Thoracic aorta (tissue), 2 donors: ENCODE results near the gene PBX4. TPM values are rescaled to one million over a fixed set of nuclear protein-coding genes. Genes with fewer than 3 reads are reported as not detected.

ENCODE experiments used
- ATAC-seq: fragments of 150-250 bp; one replicate; pipeline ENCODE4 v1.8.0; 2017; ENCODE audit warnings: low read depth; ENCODE audit not compliant: insufficient number of reproducible peaks, low FRiP score
- DNase-seq: peaks from one replicate; pipeline ENCODE4 v3.0.0-alpha.2; 2020; ENCODE audit warnings: low spot score
- H3K27ac ChIP-seq, 2 donors: fragments of 200-600 bp; sonication (generic); 1 replicate in 1 of 2; 2 replicates in 1 of 2; pipeline ENCODE4 v1.5.1; 2016; ENCODE audit warnings: mild to moderate bottlenecking in 2 of 2, moderate library complexity in 2 of 2
- H3K27me3 ChIP-seq: fragments of 200-600 bp; sonication (generic); replicated peaks from 2 replicates; pipeline ENCODE4 v1.6.0; 2016; ENCODE audit warnings: mild to moderate bottlenecking; ENCODE audit not compliant: insufficient read depth
- H3K36me3 ChIP-seq: fragments of 200-600 bp; sonication (generic); one replicate; pipeline ENCODE4 v1.5.1; 2016
- H3K4me1 ChIP-seq, 2 donors: fragments of 200-600 bp; sonication (generic); 1 replicate in 1 of 2; 2 replicates in 1 of 2; pipeline versions ENCODE4 v1.5.1 to v1.6.0; 2016; ENCODE audit warnings: low read depth in 2 of 2, mild to moderate bottlenecking in 1 of 2; ENCODE audit not compliant: control insufficient read depth in 1 of 2
- H3K4me3 ChIP-seq: fragments of 200-600 bp; sonication (generic); 2 replicates; pipeline ENCODE4 v1.5.1; 2016; ENCODE audit warnings: mild to moderate bottlenecking
- H3K9me3 ChIP-seq: fragments of 200-600 bp; sonication (generic); 2 replicates; pipeline ENCODE4 v1.5.1; 2016
- total RNA-seq, 2 donors: library from RNA; depleted of rRNA; stranded (reverse); fragments of >200 nt; gene quantifications; one replicate each; pipeline versions ENCODE4 v1.1.0 to v1.2.3, GENCODE V29; 2016
- TF ChIP-seq, protein P1 (sequence below): fragments of 200-600 bp; sonication (generic); IDR thresholded peaks from one replicate; pipeline ENCODE4 v1.5.1; 2019; ENCODE audit warnings: antibody characterized with exemption

Gene PBX4
- total RNA-seq, 2 donors from 2014 or later: not detected

GRCh38 chr19:19541616-19542015 lies 76.9 kb downstream of the PBX4 start:
- H3K27ac ChIP-seq: no peak overlapping the region
- H3K27me3 ChIP-seq: no peaks in the 10 kb centered on the region
- H3K4me1 ChIP-seq: peaks cover 4 to 32% of the 10 kb centered on the region in 2 donors
- no peak overlapping the region for H3K4me3 ChIP-seq
- H3K9me3 ChIP-seq: no peaks in the 10 kb centered on the region
- DNase-seq (no peak), ATAC-seq (no peak)
- H3K36me3 ChIP-seq: no peaks in the 10 kb centered on the region
- TF ChIP-seq, protein P1, sequence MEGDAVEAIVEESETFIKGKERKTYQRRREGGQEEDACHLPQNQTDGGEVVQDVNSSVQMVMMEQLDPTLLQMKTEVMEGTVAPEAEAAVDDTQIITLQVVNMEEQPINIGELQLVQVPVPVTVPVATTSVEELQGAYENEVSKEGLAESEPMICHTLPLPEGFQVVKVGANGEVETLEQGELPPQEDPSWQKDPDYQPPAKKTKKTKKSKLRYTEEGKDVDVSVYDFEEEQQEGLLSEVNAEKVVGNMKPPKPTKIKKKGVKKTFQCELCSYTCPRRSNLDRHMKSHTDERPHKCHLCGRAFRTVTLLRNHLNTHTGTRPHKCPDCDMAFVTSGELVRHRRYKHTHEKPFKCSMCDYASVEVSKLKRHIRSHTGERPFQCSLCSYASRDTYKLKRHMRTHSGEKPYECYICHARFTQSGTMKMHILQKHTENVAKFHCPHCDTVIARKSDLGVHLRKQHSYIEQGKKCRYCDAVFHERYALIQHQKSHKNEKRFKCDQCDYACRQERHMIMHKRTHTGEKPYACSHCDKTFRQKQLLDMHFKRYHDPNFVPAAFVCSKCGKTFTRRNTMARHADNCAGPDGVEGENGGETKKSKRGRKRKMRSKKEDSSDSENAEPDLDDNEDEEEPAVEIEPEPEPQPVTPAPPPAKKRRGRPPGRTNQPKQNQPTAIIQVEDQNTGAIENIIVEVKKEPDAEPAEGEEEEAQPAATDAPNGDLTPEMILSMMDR: no peak

DNA sequence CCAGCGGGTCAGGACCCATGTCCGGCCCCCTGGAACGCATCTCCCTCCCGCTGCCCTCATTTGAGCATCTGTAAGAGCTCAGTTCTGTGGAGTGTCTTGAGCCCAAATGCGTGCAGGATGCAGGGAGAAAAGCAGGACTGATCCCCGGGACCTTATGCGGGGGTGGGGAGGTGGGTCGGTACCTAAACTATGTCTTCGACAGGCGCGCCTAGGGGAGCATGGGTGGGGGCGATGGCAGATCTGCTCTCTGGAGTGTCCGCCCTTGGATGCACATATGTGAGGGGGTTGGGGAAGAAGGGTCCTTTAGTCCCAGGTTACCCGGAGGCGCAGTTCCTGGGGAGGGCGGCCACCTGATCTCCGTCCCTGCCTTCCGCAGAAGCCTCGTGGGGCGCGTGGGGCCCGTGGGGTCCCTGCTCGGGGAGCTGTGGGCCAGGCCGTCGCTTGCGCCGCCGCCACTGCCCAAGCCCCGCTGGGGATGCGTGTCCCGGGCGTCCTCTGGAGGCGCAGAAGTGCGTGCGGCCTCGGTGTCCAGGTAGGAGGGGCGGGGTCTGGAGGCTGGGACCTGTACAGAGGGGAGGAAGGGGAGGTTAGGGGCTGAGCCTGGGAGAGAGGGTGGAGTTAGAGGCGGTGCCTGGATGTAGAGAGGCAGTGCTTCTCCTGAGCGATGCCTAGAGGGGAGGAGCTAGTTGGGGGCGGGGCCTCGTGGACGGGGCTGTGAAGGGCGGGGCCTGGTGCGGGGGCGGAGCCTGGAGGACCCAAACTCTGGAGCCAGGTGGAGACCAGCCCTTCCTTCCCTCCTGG lies 77.6 kb downstream of the PBX4 start:
- peak overlapping the region in 1 of 2 donors; percentile 37 for H3K27ac ChIP-seq
- no peaks in the 10 kb centered on the region for H3K9me3 ChIP-seq
- DNase-seq (no peak), ATAC-seq (no peak)
- peaks cover 4 to 32% of the 10 kb centered on the region in 2 donors for H3K4me1 ChIP-seq
- TF ChIP-seq, protein P1: no peak
- no peaks in the 10 kb centered on the region for H3K36me3 ChIP-seq
- H3K4me3 ChIP-seq: peak overlapping the region; percentile 43
- H3K27me3 ChIP-seq: no peaks in the 10 kb centered on the region

GRCh38 chr19:19540064-19540714 lies 78.3 kb downstream of the PBX4 start:
- H3K4me1 ChIP-seq: peaks cover 4 to 32% of the 10 kb centered on the region in 2 donors
- DNase-seq (no peak), ATAC-seq (no peak)
- H3K27ac ChIP-seq: peak overlapping the region in 1 of 2 donors; percentile 37
- H3K9me3 ChIP-seq: no peaks in the 10 kb centered on the region
- H3K36me3 ChIP-seq: no peaks in the 10 kb centered on the region
- H3K27me3 ChIP-seq: no peaks in the 10 kb centered on the region
- peak overlapping the region; percentile 43 for H3K4me3 ChIP-seq
- TF ChIP-seq, protein P1: no peak

- Histone ChIP-seq H3K4me3 (no peak overlapping the region), H3K36me3 (no peaks in the 10 kb centered on the region), H3K4me1 (peaks cover 4 to 32% of the 10 kb centered on the region in 2 donors), H3K9me3 (no peaks in the 10 kb centered on the region), H3K27ac (no peak overlapping the region), H3K27me3 (no peaks in the 10 kb centered on the region)
- DNase-seq (no peak), ATAC-seq (no peak)
- TF ChIP-seq, protein P1: no peak
Observed at GRCh38 chr19:19539698-19540063, 78.8 kb downstream of the PBX4 start.

- no peaks in the 10 kb centered on the region for H3K27me3 ChIP-seq
- no peaks in the 10 kb centered on the region for H3K9me3 ChIP-seq
- peaks cover 4 to 32% of the 10 kb centered on the region in 2 donors for H3K4me1 ChIP-seq
- TF ChIP-seq, protein P1: no peak
- H3K27ac ChIP-seq: no peak overlapping the region
- ATAC-seq (no peak), DNase-seq (no peak)
- H3K4me3 ChIP-seq: no peak overlapping the region
- H3K36me3 ChIP-seq: no peaks in the 10 kb centered on the region
Observed at GRCh38 chr19:19538785-19539166, 79.7 kb downstream of the PBX4 start.
